ENCODE data around the gene IMMP2L.
"Not testable (repeated sequence)": the region's sequence is repeated elsewhere in the genome, so short reads cannot be mapped to it uniquely, and the experiment has no call there.

IMMP2L gene

DNA sequence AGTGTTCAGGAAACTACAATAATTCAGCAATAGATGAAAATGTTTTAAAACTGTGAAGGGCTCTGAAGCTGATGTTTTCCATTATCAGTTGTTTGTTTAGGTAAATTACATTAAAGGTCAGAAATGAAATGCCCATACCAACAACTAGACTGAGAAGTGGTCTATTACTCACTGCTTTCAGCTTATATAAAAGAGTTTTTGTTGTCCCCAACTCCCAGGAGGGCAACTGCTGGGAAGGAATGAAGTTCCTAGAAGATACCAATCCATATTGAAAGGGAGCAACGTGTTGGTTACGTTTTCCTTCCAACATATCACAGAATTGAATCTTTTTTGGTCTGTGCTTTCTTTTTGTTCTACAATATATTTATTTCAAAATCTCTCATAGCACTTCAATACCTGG lies 802.0 kb downstream of the IMMP2L start:
- DNase-seq = no peak

- no peak for DNase-seq
Observed at GRCh38 chr7:110759069-110759468, 803.2 kb downstream of the IMMP2L start.

DNA sequence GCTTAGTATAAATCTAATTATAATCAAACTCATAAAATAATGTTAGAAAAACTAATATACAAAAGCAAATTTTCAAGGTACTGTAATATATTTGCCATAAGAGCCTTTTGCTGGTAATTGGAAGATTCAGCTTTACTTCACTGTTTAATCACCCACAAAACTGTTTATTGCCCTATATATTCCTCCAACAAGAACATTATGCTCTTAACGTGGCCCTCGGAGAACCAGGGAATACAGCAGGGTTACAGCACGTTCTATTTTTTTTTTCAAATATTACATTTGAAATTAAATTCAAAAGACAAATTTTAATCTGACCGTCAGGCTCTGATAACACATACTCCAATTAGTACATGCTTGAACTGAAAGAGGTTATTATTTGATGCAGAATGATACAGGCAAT lies 807.6 kb downstream of the IMMP2L start:
- no peak for DNase-seq

DNA sequence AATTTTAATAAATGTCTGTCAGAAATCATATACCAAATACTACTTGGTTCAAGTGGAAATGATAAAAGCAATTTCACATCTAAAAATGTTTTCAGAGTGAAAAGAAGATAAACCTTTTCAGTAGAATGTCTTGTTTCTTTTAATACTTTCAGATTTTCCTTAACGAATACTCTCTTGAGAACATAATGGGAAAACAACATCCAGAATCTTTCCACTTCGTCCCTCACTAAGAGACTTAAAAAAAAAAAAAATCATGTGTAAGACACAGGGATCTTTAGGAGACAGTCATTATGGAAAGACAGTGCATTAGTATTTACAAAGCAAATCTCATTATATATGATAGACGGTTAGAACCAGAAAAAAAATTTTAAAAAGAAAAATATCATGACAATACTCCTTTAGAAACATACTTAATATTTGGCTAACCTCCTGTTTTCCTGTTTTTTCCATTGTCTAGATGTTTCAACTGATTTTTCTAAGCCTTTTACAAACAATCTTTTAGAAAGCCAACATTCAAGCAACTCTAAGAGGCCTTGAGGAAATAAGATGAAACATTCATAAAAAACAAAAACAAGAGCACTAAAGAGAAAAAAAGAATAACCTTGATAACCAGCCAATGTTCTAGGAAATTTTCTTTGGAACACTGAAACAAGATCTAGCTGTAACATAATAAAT lies 811.2 kb downstream of the IMMP2L start:
- no peak for DNase-seq

- DNase-seq = no peak
Observed at GRCh38 chr7:110733221-110733620, 829.1 kb downstream of the IMMP2L start.

DNA sequence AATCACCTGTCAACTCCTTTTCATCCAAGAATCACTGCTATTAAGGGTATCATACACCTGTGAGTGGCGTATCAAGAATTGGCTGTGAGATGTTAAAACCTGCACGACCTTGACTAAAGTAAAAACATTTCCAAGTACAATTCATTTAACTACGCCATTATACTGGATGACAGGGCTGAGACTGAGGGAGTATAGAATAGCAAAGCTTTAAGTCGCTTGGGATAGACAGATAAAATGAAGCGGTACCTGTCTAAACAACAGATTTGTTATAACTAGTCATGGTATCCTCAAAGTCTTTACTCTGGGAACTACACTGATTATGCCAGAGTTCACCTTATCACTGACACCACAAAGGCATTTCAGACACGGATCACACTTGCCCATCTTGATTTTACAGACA lies 837.5 kb downstream of the IMMP2L start:
- DNase-seq = no peak

DNA sequence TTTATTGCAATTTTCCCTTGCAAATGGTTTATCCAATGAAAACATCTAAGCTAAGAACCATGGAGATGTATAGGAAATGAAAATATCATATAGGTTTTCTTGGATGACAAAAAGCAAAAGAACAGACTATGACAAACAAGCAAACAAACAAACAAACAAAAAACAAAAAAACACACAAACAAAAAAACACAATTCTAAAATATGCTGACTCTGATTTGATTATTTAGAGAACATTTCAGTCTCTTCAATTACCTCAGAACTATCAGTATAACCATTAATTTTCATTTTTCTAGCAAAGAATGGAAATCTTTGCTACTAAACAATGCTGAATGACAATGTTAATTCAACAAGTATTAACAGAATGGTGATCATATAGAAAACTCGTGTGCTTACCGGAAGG lies 840.9 kb downstream of the IMMP2L start:
- no peak for DNase-seq

DNA sequence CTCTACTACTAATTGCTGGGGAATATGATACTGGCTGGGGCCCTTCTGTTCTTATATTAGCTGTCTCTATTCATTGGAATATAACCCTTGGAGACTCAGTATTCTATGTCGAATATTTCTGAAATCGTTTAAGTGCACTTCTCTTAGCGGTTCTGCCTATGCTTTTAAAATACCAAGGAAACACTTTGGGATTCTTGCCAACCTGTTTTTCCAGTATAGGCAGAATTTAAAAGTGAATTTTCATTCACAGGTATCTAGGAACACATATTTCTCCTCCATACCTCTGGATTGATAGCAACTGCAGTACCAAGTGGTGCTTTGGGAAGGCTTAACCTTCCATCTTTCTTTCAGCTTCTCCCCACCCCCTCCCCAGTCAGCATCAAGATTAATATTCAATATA lies 841.7 kb downstream of the IMMP2L start:
- DNase-seq = no peak

DNA sequence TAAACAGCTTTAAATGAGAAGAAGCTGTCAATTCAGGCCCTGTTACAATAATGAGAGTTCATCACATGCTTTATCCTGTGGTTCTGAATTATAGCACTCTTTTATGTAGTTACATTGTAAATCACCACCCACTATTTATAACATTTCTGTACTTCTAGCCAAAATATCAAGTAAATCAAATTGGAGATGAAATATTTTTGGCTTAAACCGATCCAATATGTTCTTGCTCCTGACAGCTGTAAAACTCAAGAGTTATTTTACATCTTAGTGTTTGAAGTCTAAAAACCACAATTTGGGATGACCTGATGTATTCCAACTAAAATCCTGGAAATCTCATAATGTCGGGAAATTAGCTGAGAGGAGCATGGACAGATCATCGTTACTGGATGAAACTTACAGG lies 842.6 kb downstream of the IMMP2L start:
- no peak for DNase-seq

DNA sequence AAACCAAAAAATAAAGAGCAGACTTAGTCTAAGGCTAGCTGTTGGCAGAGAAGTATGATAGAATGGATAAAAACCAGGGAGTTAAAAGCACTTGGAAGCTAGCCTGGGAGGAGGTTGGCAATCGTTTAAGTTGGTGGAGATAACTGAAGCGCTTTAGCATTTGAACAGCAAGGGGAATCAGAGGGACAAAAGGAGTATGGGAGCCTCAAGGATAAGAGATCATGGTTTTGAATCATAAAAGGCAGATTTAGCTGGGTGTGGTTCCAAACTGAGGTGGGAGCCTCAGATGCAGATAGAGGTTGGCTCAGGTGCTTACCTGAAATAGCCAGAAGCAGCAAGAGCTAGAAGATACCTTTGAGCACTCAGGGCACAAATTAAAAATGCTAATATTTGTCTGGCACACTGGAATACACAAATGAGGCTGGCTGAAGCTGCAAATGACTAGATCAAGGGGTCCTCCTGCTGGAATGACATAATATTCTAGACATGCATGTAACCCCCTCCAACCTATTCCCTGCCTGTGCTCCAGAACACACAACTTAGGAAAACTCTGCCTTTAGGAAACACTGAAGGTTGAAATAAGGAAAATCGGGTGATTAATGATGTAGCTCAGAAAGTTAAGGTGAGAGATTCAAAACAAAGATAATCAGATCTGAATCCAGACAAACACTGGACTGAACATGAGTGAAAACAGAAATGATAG lies 843.6 kb downstream of the IMMP2L start:
- DNase-seq = no peak

DNA sequence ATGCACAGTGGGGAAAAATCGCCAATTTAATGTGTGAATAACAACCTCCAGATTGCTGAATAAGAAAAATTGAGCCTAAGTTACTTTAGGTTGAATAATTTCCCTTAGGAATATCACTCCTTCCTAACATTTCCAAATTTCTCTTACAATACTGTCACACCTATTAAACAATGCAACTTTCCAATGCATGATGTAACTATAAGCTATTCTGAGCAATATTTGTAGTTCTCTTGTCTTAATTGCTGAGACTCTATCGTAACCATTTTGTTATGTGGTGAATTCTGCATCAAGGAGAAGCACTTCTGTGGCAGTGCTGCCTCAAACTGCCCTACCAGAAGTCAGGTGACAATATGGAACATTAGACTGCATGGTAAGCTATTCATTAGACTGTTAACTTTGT lies 858.1 kb downstream of the IMMP2L start:
- DNase-seq = no peak

DNA sequence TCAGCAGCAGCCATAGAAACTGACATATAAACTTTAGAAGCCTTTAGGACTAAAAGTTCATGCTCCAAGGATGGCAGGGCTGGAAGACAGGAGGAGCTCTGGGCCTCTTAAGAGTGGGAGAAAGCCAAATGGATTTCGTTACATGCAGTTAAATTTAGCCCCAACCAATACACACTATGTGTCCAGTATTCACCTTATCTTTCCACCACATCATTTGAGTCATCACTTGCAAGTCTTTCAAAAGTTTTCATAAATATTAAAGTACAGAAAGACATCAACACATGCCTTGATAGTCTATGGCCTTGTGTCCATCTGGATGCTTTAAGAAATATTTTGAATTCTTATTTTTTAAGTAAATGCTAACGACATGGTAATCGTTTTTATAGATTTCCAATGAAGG lies 863.7 kb downstream of the IMMP2L start:
- DNase-seq = peak; percentile 1

GRCh38 chr7:110693344-110693743 lies 868.9 kb downstream of the IMMP2L start:
- no peak for DNase-seq

DNA sequence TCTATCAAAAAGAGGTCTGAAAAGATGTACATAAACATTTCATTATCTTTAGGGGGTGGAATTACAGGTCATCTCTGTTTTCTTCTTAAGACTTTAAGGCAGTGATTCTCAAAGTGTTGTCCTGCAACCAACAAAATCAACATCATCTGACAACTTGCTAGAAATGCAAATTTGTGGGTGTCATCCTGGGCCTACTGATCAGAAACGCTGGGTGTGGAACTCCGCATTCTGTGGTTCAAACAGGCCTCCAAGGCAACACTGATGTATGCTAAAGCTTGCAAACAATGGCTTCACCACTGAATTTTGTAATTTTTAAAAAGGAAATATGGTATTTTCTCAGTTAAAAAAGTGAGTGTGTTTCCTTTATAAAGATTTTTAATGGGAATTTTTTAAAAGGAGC lies 873.4 kb downstream of the IMMP2L start:
- DNase-seq = no peak

DNA sequence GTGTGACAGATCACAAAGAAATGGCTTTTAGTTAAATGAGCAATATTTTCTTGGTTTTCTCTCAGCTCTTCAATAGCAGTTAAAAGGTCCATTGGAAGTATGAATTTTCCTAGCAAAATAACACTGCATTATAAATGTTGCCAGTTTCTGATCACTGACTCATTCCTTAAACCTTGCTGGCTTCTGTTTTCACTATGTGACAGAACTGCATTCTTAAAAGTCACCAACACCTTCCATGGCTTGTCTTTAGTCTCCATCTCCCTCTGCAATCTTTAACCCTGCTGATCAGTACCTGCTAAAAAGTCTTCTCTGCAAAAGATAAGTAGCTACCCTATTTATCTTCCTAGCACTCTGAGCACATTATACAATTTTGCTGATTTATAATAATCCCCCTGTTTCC lies 876.4 kb downstream of the IMMP2L start:
- DNase-seq = no peak

GRCh38 chr7:110681941-110682340 lies 880.4 kb downstream of the IMMP2L start:
- no peak for DNase-seq

GRCh38 chr7:110677405-110677804 lies 884.9 kb downstream of the IMMP2L start:
- no peak for DNase-seq

DNA sequence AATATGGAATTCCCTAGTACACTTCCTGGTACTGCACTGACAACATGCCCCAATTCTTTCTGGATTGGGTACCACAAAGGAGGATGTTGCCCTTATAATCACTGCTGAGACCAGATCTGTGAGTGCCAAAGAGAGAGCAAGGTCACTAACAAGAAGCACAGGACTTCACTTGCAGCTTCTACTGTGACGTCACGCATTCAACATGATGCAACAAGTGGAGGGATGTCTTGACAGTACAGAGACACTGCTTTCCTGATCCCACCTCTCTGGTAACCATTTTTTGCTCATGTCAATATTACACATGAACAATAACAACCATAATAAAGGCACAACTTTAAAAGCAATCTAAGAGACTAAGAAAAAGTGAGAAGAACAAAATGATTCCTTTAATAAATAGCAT lies 885.5 kb downstream of the IMMP2L start:
- DNase-seq = no peak

DNA sequence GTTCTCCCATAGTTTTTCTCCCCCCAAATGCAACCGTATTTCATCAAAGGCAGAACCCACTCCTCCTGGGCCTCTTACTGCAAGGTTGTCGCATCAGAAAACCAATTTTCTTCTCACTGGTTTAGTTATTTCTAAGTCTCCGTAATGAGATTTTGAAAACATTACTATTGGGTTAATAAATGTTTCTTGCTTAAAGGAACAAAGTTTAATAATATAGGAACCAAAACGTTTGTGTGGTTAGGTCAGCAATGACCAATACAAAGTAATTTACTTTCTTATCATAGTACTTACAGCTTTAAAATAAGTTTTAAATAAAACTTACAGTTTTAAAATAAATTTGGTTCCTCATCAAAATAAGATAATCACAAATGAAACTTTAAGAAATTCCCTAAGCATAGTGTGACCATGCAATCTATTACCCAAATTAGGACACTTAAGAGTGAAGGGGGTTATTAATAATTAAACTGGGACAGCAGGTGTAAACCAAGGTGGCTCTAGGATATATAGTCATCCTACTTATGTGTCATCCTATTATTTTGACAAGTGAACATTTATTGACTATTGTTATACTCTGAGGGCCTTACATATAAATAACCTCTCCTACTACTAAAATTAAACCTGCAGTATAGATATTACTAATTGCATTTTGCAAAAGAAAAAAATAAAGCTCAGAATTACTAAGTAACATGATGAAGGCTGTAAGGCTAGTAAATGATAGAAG lies 886.7 kb downstream of the IMMP2L start:
- no peak for DNase-seq

- no peak for DNase-seq
Observed at GRCh38 chr7:110673148-110673547, 889.1 kb downstream of the IMMP2L start.

GRCh38 chr7:110669410-110669809 lies 892.9 kb downstream of the IMMP2L start:
- no peak for DNase-seq

DNA sequence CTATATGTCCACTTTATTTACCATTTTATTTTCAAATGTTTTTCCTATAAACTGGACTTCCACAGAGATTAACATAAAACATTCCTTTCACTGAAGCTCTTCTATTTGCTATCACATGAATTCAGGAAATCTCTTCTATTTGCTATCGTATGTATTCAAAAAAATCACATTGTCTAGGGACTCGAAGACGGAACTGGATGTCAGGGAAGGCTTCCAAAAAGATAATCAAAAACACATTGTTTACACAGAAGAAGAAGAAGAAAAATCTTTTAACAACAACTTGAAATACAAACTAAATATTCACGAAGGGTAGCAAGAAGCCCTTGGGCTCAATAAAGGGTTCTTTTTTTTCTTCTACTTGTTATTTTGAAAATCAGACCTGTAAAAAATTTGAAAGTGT lies 897.5 kb downstream of the IMMP2L start:
- no peak for DNase-seq

DNA sequence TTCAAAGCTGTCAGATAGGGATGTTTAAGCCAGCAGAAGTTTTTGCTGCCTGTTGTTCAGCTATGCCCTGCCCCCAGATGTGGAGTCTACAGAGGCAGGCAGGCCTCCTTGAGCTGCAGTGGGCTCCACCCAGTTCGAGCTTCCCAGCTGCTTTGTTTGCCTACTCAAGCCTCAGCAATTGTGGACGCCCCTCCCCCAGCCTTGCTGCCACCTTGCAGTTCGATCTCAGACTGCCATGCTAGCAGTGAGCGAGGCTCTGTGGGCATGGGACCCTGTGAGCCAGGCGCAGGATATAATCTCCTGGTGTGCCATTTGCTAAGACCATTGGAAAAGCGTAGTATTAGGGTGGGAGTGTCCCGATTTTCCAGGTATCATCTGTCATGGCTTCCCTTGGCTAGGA lies 901.7 kb downstream of the IMMP2L start:
- DNase-seq = not testable (repeated sequence)

GRCh38 chr7:110650328-110650727 lies 912.0 kb downstream of the IMMP2L start:
- DNase-seq = no peak

Measured in EL (cell line).